HG02571 (cell line): ENCODE data around the gene STPG4.
A peak's percentile ranks its signal among the peaks of the same experiment; 100 is the strongest.

ENCODE experiments used
- ATAC-seq: cut with Tn5 transposase; IDR thresholded peaks from one replicate; pipeline ENCODE4 v1.9.1; 2021; ENCODE audit warnings: mild to moderate bottlenecking, moderate library complexity; ENCODE audit not compliant: unreplicated experiment

Gene STPG4

GRCh38 chr2:47058003-47058931 is 96.8 kb downstream of the STPG4 start:
- ATAC-seq = no peak

- ATAC-seq = no peak
Measured at GRCh38 chr2:47057687-47058002, 97.5 kb downstream of the STPG4 start.

GRCh38 chr2:47056868-47057686 is 98.0 kb downstream of the STPG4 start:
- peak; percentile 42 for ATAC-seq

- ATAC-seq = no peak
Measured at GRCh38 chr2:47056374-47056773, 98.7 kb downstream of the STPG4 start.

- no peak for ATAC-seq
Measured at GRCh38 chr2:47054868-47055267, 100.2 kb downstream of the STPG4 start.

- ATAC-seq = no peak
Measured at GRCh38 chr2:47054036-47054555, 101.0 kb downstream of the STPG4 start.

- ATAC-seq = no peak
Measured at GRCh38 chr2:47052847-47053246, 102.3 kb downstream of the STPG4 start.

GRCh38 chr2:47051562-47051961 is 103.5 kb downstream of the STPG4 start:
- ATAC-seq = no peak

- no peak for ATAC-seq
Measured at GRCh38 chr2:47050762-47051161, 104.3 kb downstream of the STPG4 start.

GRCh38 chr2:47050021-47050760 is 104.9 kb downstream of the STPG4 start:
- ATAC-seq = no peak

- no peak for ATAC-seq
Measured at GRCh38 chr2:47049502-47049901, 105.6 kb downstream of the STPG4 start.

GRCh38 chr2:47048801-47049480 is 106.2 kb downstream of the STPG4 start:
- ATAC-seq = no peak

- no peak for ATAC-seq
Measured at GRCh38 chr2:47046271-47046670, 108.8 kb downstream of the STPG4 start.

GRCh38 chr2:47043891-47044239 is 111.2 kb downstream of the STPG4 start:
- no peak for ATAC-seq

- ATAC-seq = no peak
Measured at GRCh38 chr2:47043142-47043890, 111.8 kb downstream of the STPG4 start.

- ATAC-seq = no peak
Measured at GRCh38 chr2:47041891-47042684, 113.0 kb downstream of the STPG4 start.

- no peak for ATAC-seq
Measured at GRCh38 chr2:47041063-47041462, 114.0 kb downstream of the STPG4 start.

- ATAC-seq = no peak
Measured at GRCh38 chr2:47040651-47041050, 114.5 kb downstream of the STPG4 start.

GRCh38 chr2:47039913-47040562 is 115.1 kb downstream of the STPG4 start:
- no peak for ATAC-seq
